DND-41 (cell line): Measurements from ENCODE around the gene PPIB.

Experiments used
- CTCF ChIP-seq: IDR thresholded peaks from 2 replicates; pipeline ENCODE4 v1.5.1; 2012; ENCODE audit warnings: borderline replicate concordance, low read length, moderate library complexity, mild to moderate bottlenecking; ENCODE audit not compliant: poor library complexity, severe bottlenecking; ENCODE audit errors: extremely low read depth
- EZH2 ChIP-seq: IDR thresholded peaks from 3 replicates; pipeline ENCODE4 v1.6.1; 2012; ENCODE audit warnings: borderline replicate concordance, low read depth, mild to moderate bottlenecking, moderate library complexity, low read length, inconsistent platforms; ENCODE audit not compliant: severe bottlenecking

GRCh38 chr15:64158363-64159134 is 4.3 kb downstream of the PPIB start:
- TF ChIP-seq CTCF (no peak), EZH2 (no peak)
